Measurements from ENCODE around the gene ROBO2.

Gene ROBO2

GRCh38 chr3:77040926-77041722 is 1.2 kb downstream of the ROBO2 start:
- no peak for DNase-seq (ENCODE audit: low read depth)
- H3K4me3 ChIP-seq (ENCODE audit: low read length) = no peak overlapping the region
- no peak for TF ChIP-seq CTCF (IDR thresholded peaks at IDR 0.05; ENCODE audit: insufficient read depth, low read depth, low read length, missing control alignments)

GRCh38 chr3:77041811-77042210 is 1.9 kb downstream of the ROBO2 start:
- no peak for TF ChIP-seq CTCF (IDR thresholded peaks at IDR 0.05; ENCODE audit: insufficient read depth, low read depth, low read length, missing control alignments)
- no peak for DNase-seq (ENCODE audit: low read depth)
- no peak overlapping the region for H3K4me3 ChIP-seq (ENCODE audit: low read length)

- TF ChIP-seq CTCF (IDR thresholded peaks at IDR 0.05; ENCODE audit: insufficient read depth, low read depth, low read length, missing control alignments) = no peak
- DNase-seq (ENCODE audit: low read depth) = no peak
- H3K4me3 ChIP-seq (ENCODE audit: low read length) = no peak overlapping the region
Measured at GRCh38 chr3:77042343-77042742, 2.4 kb downstream of the ROBO2 start.

- TF ChIP-seq CTCF (IDR thresholded peaks at IDR 0.05; ENCODE audit: insufficient read depth, low read depth, low read length, missing control alignments) = peak; percentile 43
- no peak for DNase-seq (ENCODE audit: low read depth)
Measured at GRCh38 chr3:77042882-77043281, 3.0 kb downstream of the ROBO2 start.

GRCh38 chr3:77045686-77046085 is 5.8 kb downstream of the ROBO2 start:
- H3K4me3 ChIP-seq (ENCODE audit: low read length) = no peak overlapping the region
- no peak for DNase-seq (ENCODE audit: low read depth)
- no peak for TF ChIP-seq CTCF (IDR thresholded peaks at IDR 0.05; ENCODE audit: insufficient read depth, low read depth, low read length, missing control alignments)

More at GRCh38 chr3:77042882-77043281, 3.0 kb downstream of the ROBO2 start:
- H3K4me3 ChIP-seq (ENCODE audit: low read length) = no peak overlapping the region

GRCh38 chr3:77048186-77048585 is 8.3 kb downstream of the ROBO2 start:
- DNase-seq (ENCODE audit: low read depth) = no peak
- TF ChIP-seq CTCF (IDR thresholded peaks at IDR 0.05; ENCODE audit: insufficient read depth, low read depth, low read length, missing control alignments) = no peak
- H3K4me3 ChIP-seq (ENCODE audit: low read length) = no peak overlapping the region

- no peak for DNase-seq (ENCODE audit: low read depth)
- no peak overlapping the region for H3K4me3 ChIP-seq (ENCODE audit: low read length)
- TF ChIP-seq CTCF (IDR thresholded peaks at IDR 0.05; ENCODE audit: insufficient read depth, low read depth, low read length, missing control alignments) = no peak
Measured at GRCh38 chr3:77051591-77051990, 11.7 kb downstream of the ROBO2 start.
